ENCODE data around the gene KIFAP3. TPM values are rescaled to one million over a fixed set of nuclear protein-coding genes. Genes with fewer than 3 reads are reported as not detected.

Gene KIFAP3
- total RNA-seq, 1 experiment from 2014 or later: 2.3 TPM

GRCh38 chr1:169882039-169882511 lies 192.4 kb downstream of the KIFAP3 start:
- Mint-ChIP-seq H3K4me3 (no peak overlapping the region), H3K4me1 (no peaks in the 10 kb centered on the region), H3K27ac (no peak overlapping the region), H3K9me3 (0 out of 2 replicates have a peak, but pooled peaks cover 5% of the 10 kb centered on the region), H3K36me3 (peaks cover 28% of the 10 kb centered on the region), H3K27me3 (ENCODE audit: low read depth) (no peaks in the 10 kb centered on the region)
- TF ChIP-seq, protein P1, sequence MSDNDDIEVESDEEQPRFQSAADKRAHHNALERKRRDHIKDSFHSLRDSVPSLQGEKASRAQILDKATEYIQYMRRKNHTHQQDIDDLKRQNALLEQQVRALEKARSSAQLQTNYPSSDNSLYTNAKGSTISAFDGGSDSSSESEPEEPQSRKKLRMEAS (CRISPR knock-in tag; IDR thresholded peaks at IDR 0.05): no peak
- TF ChIP-seq, protein P2, sequence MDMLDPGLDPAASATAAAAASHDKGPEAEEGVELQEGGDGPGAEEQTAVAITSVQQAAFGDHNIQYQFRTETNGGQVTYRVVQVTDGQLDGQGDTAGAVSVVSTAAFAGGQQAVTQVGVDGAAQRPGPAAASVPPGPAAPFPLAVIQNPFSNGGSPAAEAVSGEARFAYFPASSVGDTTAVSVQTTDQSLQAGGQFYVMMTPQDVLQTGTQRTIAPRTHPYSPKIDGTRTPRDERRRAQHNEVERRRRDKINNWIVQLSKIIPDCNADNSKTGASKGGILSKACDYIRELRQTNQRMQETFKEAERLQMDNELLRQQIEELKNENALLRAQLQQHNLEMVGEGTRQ (CRISPR knock-in tag; IDR thresholded peaks at IDR 0.05): no peak
- TF ChIP-seq, protein P3, sequence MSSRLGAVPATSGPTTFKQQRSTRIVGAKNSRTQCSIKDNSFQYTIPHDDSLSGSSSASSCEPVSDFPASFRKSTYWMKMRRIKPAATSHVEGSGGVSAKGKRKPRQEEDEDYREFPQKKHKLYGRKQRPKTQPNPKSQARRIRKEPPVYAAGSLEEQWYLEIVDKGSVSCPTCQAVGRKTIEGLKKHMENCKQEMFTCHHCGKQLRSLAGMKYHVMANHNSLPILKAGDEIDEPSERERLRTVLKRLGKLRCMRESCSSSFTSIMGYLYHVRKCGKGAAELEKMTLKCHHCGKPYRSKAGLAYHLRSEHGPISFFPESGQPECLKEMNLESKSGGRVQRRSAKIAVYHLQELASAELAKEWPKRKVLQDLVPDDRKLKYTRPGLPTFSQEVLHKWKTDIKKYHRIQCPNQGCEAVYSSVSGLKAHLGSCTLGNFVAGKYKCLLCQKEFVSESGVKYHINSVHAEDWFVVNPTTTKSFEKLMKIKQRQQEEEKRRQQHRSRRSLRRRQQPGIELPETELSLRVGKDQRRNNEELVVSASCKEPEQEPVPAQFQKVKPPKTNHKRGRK (CRISPR knock-in tag; IDR thresholded peaks at IDR 0.05; ENCODE audit: borderline replicate concordance): no peak
- TF ChIP-seq ZNF138 (CRISPR knock-in tag; conservative IDR thresholded peaks at IDR 0.05) (no peak), ETV6 (CRISPR knock-in tag; IDR thresholded peaks at IDR 0.05) (no peak), MLX (CRISPR knock-in tag; IDR thresholded peaks at IDR 0.05) (no peak), ELF4 (CRISPR knock-in tag; IDR thresholded peaks at IDR 0.05; ENCODE audit: low read depth) (no peak), FOXP1 (CRISPR knock-in tag; IDR thresholded peaks at IDR 0.05; ENCODE audit: borderline replicate concordance) (no peak), TCF7 (CRISPR knock-in tag; IDR thresholded peaks at IDR 0.05; ENCODE audit: low read depth) (no peak), SMAD4 (CRISPR knock-in tag; IDR thresholded peaks at IDR 0.05) (no peak), ZNF232 (CRISPR knock-in tag; IDR thresholded peaks at IDR 0.05) (no peak), ZMAT4 (CRISPR knock-in tag; IDR thresholded peaks at IDR 0.05) (no peak), EMX1 (CRISPR knock-in tag; IDR thresholded peaks at IDR 0.05) (no peak), E2F4 (CRISPR knock-in tag; IDR thresholded peaks at IDR 0.05; ENCODE audit: borderline replicate concordance, low read depth) (no peak), ZNF317 (CRISPR knock-in tag; IDR thresholded peaks at IDR 0.05; ENCODE audit: borderline replicate concordance, low read depth) (no peak)
- TF ChIP-seq, protein P4, sequence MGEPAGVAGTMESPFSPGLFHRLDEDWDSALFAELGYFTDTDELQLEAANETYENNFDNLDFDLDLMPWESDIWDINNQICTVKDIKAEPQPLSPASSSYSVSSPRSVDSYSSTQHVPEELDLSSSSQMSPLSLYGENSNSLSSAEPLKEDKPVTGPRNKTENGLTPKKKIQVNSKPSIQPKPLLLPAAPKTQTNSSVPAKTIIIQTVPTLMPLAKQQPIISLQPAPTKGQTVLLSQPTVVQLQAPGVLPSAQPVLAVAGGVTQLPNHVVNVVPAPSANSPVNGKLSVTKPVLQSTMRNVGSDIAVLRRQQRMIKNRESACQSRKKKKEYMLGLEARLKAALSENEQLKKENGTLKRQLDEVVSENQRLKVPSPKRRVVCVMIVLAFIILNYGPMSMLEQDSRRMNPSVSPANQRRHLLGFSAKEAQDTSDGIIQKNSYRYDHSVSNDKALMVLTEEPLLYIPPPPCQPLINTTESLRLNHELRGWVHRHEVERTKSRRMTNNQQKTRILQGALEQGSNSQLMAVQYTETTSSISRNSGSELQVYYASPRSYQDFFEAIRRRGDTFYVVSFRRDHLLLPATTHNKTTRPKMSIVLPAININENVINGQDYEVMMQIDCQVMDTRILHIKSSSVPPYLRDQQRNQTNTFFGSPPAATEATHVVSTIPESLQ (CRISPR knock-in tag; IDR thresholded peaks at IDR 0.05): no peak
- ATAC-seq (no peak), DNase-seq (ENCODE audit: low spot score) (no peak)
- POLR2A ChIA-PET: no interaction called here
- CTCF ChIA-PET: no interaction called here

DNA sequence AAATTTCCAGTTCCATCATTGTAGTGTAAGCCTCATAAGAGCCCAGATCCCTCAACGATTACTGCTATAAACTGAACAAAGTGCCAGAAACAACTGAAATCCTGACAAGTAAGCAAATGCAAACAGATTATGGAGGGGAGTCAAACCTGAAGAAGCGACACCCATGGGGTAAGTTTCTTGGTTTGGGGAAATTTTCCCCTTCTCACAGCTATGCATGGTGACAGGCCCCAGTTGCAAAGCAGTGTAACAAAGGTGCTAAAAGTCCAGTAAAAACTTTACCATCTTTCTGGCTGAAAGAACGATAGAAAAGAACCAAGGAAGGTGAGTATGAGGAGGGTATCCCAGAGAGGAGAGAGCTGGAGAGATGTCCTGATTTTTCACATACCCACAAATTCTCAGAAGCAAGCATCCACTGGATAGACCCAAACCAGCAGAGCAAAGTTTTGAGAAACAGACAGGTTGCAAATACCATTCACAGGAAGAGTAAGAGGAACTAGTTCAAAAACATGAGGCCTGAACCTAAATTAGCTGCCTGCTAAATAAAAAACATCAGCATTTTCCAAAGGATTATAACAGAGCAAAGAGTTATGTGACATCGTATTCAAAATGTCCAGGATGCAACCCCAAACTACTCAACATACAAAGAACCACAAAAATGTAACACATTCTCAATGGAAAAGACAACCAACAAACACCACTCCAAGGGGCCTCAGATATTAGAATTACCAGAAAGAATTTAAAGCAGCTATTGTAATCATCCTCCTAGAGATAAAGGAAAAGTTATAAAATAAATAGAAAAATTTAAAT lies 195.3 kb downstream of the KIFAP3 start:
- no peak for ATAC-seq
- CTCF ChIA-PET: no interaction called here
- no peak overlapping the region for H3K27ac Mint-ChIP-seq
- TF ChIP-seq NR3C1 (CRISPR knock-in tag; conservative IDR thresholded peaks at IDR 0.05; ENCODE audit: low read depth): no peak
- TF ChIP-seq ZNF317 (CRISPR knock-in tag; IDR thresholded peaks at IDR 0.05; ENCODE audit: borderline replicate concordance, low read depth): no peak
- no peak for TF ChIP-seq ZNF671 (CRISPR knock-in tag; IDR thresholded peaks at IDR 0.05)
- no peak for TF ChIP-seq SMAD3 (CRISPR knock-in tag; IDR thresholded peaks at IDR 0.05; ENCODE audit: borderline replicate concordance)
- no peak for TF ChIP-seq CTCF (IDR thresholded peaks at IDR 0.05)

More for the DNA sequence above, 195.3 kb downstream of the KIFAP3 start:
- no peaks in the 10 kb centered on the region for H3K4me1 Mint-ChIP-seq
- peaks cover 42% of the 10 kb centered on the region for H3K36me3 Mint-ChIP-seq
- POLR2A ChIA-PET: no interaction called here
- 0 out of 2 replicates have a peak, but pooled peaks cover 5% of the 10 kb centered on the region for H3K9me3 Mint-ChIP-seq
- DNase-seq (ENCODE audit: low spot score): no peak
- H3K27me3 Mint-ChIP-seq (ENCODE audit: low read depth): no peaks in the 10 kb centered on the region
- H3K4me3 Mint-ChIP-seq: no peak overlapping the region

Measured in WTC11 (cell line).